HG03066 (cell line): Measurements from ENCODE around the gene KLF3.

Experiments
- ATAC-seq: cut with Tn5 transposase; IDR thresholded peaks from one replicate; pipeline ENCODE4 v1.9.1; 2021; ENCODE audit warnings: low read depth; ENCODE audit not compliant: unreplicated experiment

Gene KLF3

DNA sequence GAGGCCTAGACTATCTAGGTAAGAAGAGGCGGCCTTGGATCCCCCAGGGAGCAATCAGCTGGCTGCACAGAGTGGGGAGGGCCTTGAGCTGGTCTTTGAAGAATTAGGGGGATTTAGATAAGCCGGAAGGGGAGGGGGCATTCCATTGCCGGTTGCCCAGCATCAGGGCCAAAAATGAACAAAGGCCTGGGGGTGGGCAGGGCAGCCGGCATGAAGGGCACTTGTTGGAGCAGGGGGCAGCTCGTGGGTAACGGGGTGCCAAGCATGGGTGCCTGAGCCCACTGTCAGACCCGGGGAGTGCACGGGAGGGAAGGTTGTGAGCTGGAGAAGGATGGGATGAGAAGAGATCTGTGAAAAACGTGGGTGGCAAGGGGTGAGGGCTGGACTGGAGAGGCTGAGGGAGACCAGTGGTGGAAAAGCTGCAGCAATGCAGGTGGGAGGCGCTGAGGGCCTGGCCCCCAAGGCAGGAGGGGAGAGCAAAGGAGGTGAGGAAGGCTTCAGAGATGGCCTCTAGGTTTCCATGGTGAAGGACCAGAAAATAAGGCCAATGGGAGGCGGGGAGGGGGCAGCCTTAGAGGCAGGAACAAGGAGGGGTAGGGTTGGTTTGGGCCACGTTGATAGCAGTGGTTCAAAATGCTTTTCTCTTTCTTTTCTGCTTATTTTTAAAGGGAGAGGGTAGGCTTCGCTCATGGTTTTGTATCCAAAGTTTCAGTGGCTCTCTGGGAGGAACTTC lies 8.6 kb downstream of the KLF3 start:
- ATAC-seq = no peak

DNA sequence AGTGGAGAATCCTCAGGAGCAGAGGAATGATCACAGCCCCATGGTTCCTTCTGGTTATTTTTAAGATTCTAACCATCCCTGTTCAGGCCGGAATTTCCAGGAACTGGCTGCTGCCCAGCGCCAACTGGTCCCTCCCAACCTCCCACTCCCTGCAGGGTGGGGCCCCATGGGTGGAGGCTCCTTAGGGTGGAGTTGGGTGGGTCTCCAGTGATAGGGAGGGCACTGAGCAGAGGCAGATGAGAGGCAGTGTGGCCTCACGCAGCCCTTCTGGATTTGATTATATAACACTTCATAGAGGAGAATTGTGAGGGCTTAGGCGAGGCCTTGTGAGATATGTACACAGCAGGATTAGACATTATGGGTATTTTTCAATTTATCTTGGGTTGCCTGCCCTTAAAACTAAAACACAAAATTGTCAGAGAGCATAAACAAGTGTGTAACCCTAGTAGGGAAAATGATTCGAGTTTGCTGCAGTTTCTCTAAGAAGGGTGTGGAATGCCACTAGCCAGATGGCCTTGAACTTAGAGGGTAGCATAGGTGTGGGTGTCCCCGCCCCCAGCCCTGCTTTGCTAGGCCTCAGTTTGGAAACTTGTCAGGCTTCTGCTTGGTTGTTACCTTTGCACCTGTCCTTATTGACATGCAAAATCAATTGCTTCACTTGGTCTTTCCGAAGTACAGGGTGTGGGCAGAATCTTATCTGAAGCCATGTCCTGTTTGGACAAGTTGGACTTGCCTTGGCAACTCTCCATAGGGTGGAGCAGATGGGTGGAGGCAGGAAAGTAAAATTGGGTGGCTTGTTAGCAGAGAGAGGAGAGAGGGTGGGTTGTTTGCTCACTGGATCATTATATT lies 9.4 kb downstream of the KLF3 start:
- no peak for ATAC-seq

DNA sequence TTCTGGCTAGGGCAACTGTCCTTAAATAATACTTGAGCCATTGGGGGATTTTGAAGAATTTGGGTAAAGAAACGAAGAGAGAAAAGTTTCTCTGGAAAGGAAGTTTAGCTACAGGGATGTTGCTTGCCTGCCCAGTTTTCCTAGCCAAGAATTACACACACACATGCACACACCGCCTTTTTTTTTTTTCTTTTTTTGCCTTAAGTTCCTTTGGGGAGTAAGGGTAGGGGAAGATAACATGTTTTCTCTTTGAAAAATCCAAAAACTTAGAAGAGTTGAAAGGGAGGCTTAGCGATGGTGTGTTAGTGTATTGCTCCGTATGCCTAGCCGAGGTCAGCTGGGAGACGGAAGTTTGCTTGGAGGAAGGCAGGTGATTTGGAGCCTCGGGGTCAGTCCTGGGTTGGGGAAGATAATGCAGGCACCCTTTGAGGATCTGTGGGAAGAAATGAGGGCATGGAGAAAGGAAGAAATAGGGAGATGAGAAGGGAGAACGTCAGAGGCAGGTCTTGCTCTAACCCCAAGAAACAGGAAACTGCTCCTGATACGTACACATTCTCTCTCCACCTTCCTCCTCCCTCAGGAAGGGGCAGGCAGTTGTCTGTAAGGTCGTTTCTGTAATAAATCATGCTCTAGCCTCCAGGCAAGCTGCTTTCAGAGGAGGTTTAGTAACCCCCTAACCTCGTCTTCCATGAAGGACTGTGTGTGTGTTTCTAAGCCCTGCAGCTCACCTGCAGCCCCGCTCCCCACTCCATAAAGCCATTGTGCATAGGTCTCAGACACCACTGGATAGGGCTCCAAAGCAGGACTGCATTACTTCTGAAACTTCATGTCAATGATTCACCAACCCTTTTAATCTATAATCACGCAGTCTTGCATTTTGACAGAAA lies 10.5 kb downstream of the KLF3 start:
- ATAC-seq = no peak

DNA sequence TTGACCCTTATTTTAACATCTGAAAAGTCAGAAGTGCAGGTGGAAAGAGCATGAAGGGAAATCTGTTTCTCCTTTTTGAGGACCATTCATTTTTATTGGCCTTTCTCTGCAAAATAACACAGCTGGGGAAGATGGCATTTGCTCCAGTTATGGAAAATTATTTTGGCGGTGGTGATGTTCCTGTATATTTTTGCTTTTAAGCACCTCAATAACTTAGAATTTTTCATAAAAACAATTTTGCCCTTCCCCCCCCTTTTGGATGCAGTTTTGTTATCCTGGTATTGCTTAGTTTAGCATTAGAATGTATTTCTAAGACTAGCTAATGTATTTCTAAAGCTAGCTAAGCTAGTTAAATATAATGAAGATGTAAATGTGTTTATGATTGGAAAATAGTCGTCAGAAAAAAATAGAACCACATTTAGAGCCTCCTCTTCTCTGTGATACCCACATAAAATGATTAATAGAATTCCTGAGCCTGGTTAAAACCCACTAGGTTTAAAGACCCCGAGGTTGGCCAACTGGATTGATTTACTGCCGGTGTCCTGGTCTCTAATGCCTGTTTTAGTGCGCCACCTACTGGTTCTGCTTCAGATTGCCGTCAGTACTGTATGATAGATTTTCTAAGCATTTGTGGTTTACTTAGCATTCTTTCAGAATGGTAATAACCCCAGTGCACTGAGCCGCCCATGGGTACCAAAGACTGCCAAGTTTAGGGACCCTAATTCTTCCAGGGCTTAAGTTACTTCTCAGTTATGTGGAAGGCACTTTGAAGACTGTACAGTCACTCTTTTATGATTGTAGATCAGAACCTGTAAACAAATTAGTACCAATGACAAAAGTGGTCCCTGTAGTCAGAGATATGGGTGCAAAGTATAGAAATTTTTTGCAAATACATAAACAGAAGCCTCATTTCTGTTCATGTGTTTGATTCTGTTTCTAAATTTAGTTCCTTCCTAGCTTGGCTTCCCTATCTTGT lies 11.4 kb downstream of the KLF3 start:
- ATAC-seq = peak; percentile 40

DNA sequence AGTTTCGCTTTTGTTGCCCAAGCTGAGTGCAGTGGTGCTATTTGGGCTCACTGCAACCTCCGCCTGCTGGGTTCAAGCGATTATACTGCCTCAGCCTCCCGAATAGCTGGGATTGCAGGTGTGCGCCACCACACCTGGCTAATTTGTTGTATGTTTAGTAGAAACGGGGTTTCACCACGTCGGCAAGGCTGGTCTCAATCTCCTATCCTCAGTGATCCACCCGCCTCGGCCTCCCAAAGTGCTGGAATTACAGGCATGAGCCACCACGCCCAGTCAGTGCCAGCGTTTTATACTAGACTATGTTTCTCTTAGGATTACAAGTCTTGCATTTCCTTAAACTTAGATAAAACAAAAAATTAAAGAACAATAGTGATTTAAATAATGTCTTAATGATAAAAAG lies 13.0 kb downstream of the KLF3 start:
- no peak for ATAC-seq

DNA sequence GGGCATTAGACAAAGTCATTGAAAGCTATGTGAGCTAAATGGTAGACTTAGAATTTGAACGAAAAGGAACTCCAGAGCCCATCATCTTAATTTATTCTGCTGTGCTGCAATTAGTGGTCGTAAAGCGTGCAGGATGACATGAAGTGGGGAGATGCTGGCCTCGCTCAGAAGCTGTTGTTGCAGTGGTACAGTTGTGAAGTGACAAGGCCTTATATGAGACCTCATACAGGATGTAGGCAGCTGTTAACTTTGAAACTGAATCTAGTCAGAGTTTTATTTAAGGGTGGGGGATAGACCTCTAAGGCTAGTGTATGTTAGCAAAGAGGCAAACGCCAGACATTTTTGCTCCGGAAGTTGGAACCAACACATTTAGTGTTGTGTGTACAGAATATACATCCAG lies 13.4 kb downstream of the KLF3 start:
- ATAC-seq = no peak

DNA sequence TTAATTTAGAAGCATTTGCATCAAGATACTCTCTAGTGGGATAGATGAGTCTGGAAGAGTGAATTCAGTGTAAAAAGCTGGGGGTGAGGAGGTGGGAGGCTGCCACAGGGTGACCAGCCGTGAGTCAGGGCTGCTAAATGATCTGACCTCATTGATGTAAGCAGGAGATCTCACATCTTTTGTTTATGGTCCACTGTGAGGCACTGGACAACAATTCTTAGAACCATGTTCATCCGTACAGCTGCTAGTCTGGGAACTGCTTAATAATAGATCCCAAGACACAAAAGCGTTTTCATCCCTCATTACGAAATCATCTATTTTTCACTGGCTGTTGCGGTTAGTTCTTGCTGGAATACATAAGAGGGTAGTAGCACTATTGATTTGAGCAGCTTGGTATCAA lies 14.1 kb downstream of the KLF3 start:
- ATAC-seq = no peak

DNA sequence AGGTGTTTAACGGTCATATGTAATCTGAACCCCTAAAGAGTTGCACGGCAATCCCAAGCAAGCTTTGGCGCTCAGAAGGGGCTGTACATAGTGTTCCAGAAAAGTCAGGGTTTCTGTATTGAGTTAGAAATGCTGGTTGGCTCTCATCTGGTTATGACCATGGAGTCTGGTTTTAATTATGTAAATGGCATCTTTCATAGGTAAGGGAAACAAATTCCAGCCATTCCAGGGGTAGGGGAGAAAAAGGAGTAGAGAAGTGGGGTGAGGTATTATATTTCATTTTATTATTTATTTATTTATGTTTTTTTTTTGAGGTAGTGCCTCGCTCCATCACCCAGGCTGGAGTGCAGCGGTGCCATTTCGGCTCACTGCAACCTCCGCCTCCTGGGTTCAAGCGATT lies 15.9 kb downstream of the KLF3 start:
- no peak for ATAC-seq

DNA sequence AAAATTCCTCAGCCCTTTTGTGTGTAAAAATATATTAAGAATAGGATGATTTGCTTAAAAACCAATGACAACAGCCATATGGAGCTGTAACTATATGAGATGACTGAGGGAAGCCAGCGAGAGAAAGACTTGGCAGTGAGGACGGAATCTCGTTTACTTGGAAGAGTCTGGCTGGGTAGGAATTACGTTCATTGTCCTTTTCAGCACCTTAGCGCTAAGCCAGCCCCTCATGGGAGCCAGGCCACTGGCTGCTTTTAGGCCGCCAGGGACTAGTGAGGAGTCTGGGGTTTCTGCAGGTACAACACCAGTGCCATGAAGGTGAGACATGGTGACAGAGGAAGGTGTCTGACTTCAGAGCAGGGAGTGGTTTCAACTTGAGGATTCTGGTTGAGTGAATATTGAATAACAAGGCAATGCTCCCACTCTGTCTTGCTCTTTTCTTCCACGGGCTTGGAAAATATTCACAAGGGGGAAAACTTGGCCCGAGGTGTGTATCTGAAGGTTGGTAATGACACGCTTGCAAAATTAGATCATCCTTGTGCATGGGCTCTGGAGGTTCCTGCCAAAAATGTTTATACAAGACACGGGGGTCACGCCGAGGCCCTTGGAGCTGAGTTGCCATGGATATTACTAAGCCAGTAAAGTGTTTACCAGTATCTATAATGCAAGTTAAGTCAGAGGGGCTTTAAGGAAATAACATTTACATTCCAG lies 17.4 kb downstream of the KLF3 start:
- no peak for ATAC-seq

DNA sequence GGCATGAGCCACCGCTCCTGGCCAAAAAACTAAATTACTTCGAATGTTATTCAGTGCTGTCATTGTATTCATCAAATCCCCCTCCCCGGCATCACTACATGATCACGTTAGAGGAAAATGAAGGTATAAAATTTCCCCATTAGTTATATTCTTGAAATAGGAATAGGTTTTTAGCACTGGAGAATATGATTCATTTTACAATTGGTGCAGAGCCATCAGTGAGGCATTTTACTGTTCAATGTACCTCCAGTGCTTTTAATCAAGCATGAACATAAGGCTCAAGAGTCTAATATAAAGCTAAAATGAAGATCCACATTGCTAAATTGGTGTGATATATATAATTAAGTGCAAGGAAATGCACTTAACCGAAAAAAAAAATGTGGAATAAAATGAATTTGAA lies 18.3 kb downstream of the KLF3 start:
- ATAC-seq = no peak

DNA sequence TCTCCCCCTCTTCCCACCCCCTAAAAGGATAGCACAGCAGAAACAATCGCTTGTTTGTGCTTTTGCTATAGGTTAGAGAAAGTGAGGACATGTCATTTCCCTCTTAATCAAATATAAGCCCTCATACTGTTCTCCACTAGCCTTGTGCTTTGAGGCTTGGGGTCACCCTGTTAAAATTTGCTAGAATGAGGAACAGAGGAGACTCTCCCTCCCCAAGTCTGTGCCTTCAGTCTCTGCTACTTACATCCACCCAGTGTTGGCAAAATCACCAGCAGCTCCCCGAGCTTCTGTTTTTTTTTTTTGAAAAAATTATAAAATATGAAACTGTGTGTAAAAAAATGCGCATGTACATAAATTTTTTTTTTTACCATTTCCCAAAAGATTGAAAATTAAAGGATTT lies 19.3 kb downstream of the KLF3 start:
- no peak for ATAC-seq

DNA sequence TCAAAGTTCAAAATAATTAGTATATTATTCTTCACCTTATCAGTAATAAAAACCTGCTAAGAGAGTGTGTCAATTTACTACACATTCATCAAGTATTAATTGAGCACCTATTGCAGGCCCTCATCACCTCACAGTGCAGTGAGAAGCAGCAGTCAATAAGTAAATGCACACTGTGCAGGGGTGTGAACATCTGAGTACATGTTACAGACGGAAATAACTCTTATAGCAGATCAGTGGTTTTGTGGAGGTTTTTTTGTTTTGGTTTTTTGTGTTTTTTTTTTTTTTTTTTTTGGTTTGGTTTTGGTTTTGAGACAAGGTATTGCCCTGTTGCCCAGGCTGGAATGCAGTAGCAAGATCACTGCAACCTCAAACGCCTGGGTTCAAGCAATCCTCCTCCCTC lies 20.3 kb downstream of the KLF3 start:
- ATAC-seq = no peak

DNA sequence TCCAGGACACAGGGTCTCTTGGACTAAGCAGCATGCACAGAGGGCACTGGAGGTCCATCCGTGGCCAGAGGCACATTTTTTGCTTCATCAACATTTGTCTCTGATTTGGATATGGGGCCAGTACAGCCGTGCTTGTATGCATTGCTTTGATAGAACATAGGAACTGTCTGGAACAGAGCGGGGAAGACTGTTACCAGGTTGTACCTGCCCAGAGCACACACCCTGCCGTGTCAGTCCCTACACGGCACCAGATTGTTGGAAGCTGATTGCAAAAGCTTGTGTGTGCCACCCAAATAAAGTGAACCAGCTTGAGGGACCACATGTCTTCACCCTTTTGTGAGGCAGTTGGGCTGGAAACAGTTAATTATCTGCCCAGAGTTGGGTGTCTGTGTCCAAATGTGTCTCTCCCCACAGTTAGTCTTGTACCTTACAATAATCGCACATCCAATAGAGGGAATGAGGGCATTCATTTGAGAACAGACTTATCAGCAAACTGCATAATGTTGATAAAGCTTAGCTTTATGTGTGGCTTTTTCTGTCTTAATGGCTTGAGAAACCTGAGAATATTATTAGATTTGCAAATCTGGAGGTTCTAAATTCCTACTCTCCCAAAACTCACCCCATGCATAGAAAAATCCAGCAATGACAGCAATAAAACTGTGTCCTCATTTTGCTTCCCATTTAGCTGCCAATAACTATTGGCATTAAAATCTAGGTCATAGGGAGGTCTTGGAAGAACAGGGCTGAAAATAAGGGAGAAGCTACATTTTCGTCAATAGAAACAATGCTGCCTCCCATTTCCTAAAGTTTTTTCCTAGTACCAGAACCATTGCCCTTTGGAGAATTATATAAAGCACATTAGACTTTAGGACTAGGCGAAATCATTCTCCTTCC lies 21.2 kb downstream of the KLF3 start:
- no peak for ATAC-seq

DNA sequence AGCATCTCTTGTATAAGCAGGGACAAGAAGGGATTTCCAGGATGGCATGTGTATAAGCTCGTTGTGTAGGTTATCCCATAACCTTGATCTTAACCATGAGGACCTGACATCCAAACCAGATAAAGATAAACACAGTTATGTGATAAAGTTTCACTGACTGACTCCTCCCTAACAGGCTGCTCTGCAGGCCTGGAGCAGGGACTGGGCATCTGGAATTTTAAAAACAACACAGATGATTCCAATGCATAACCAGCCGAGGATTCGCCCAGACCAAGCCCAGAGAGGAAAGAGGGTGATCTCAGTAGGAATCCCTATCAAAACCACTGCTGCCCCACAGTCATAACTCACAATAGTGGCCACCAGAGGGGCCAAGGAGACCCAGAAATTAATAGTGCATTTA lies 22.7 kb downstream of the KLF3 start:
- ATAC-seq = no peak

DNA sequence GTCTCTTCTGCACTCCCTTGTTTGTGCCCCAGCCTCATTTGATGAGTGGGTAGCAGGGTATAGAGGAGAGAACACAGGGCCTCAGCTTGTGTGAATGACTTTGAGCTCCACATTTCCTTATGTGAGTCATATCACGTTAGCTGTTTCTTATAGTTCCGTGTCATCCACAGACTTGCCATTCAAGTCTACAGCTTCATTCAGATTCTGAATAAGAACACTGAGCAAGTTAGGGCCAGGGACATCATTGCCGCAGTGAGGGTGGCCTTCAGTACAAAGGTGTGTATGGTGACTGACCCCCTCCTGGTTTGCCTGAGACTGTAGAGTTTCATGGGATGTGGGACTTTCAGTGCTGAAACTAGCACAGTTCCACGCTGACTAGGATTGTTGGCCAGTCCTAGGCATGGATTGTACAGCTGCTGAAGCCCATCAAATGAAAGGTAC lies 23.6 kb downstream of the KLF3 start:
- no peak for ATAC-seq

DNA sequence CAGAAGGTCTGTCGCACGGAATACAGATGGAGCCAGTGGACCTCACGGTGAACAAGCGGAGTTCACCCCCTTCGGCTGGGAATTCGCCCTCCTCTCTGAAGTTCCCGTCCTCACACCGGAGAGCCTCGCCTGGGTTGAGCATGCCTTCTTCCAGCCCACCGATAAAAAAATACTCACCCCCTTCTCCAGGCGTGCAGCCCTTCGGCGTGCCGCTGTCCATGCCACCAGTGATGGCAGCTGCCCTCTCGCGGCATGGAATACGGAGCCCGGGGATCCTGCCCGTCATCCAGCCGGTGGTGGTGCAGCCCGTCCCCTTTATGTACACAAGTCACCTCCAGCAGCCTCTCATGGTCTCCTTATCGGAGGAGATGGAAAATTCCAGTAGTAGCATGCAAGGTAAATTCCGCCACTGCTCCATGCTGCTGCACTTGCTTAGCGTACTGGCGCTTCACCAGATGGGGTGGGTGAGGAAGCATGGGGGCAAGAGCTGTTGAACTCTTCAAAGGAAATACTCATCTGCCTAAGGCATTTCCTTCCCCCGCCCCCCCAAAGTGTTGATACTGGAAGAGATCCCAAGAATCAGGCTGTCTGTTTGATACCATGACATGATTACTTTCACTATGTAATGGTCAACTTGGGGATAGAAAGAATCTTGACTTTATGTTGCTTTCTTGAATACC lies 24.8 kb downstream of the KLF3 start:
- no peak for ATAC-seq

DNA sequence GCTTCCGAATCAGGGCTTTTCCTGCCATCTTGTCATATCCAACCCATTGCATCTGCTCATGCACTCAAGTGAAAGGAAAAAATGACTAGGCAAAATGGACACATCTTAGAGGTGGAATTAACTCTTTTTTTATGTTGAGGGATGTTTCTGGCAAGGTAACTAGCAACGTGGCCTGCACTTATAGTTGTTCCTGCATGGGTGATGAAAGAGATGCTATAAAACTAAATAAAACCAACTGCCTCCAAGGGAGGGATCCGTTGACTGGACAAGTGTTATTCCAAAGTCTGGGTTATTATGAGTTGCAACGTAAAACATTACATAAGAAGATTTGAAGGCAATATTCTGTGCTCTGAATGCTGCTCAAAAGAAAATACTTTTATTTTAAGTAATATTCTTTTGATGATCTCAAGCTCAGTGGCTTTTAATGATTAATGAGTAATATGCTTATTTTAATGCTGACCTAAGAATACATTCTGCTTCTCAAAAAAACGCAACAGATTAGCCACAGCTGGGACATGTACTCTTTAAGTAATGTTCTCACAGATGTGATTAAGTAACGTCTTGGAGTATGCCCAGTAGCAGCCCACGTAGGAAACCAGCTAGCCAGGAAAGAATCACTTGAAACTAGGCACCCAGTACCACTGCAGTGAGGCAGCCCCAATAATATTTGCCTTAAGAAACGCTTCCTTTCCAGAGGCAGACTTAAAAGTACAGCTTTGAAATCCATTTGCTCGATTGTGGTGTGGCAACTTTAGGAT lies 27.4 kb downstream of the KLF3 start:
- ATAC-seq = no peak
